WTC11 (cell line): ENCODE results near the gene ADK. TPM values are rescaled to one million over a fixed set of nuclear protein-coding genes. Genes with fewer than 3 reads are reported as not detected.

Source experiments
- CBFB ChIP-seq: sonication (generic); formaldehyde crosslinking; IDR thresholded peaks from 2 replicates; pipeline ENCODE4 v1.8.1; 2022; ENCODE audit warnings: mild to moderate bottlenecking, low read depth, missing genetic modification reagents
- CREB1 ChIP-seq: sonication (generic); formaldehyde crosslinking; IDR thresholded peaks from 2 replicates; pipeline ENCODE4 v1.8.0; 2023; ENCODE audit warnings: mild to moderate bottlenecking, missing genetic modification reagents
- ELF4 ChIP-seq: sonication (generic); formaldehyde crosslinking; IDR thresholded peaks from 2 replicates; pipeline ENCODE4 v1.8.1; 2022; ENCODE audit warnings: low read depth, mild to moderate bottlenecking, moderate library complexity, missing genetic modification reagents
- ESRRA ChIP-seq: sonication (generic); formaldehyde crosslinking; IDR thresholded peaks from 2 replicates; pipeline ENCODE4 v1.8.1; 2022; ENCODE audit warnings: mild to moderate bottlenecking, missing genetic modification reagents, borderline replicate concordance
- FOXP1 ChIP-seq: sonication (generic); formaldehyde crosslinking; IDR thresholded peaks from 2 replicates; pipeline ENCODE4 v1.8.0; 2022; ENCODE audit warnings: missing genetic modification reagents, mild to moderate bottlenecking, moderate library complexity, borderline replicate concordance
- IRF2 ChIP-seq: sonication (generic); formaldehyde crosslinking; IDR thresholded peaks from 2 replicates; pipeline ENCODE4 v1.8.0; 2022; ENCODE audit warnings: low read depth, missing genetic modification reagents, borderline replicate concordance
- JAZF1 ChIP-seq: fragments of 250-450 bp; sonication (Bioruptor Pico); IDR thresholded peaks from 2 replicates; pipeline ENCODE4 v1.9.0; 2021; ENCODE audit warnings: moderate library complexity, mild to moderate bottlenecking, inconsistent platforms
- KAT7 ChIP-seq: sonication (generic); formaldehyde crosslinking; IDR thresholded peaks from 2 replicates; pipeline ENCODE4 v1.8.1; 2023; ENCODE audit warnings: missing genetic modification reagents, mild to moderate bottlenecking, borderline replicate concordance
- PRRX2 ChIP-seq: fragments of 250-450 bp; sonication (Bioruptor Pico); IDR thresholded peaks from 2 replicates; pipeline ENCODE4 v1.8.0; 2021; ENCODE audit warnings: mild to moderate bottlenecking
- RORB ChIP-seq: fragments of 250-450 bp; sonication (Bioruptor Pico); IDR thresholded peaks from 2 replicates; pipeline ENCODE4 v1.9.0; 2021; ENCODE audit warnings: mild to moderate bottlenecking
- SMAD3 ChIP-seq: sonication (generic); formaldehyde crosslinking; IDR thresholded peaks from 2 replicates; pipeline ENCODE4 v1.8.0; 2022; ENCODE audit warnings: missing genetic modification reagents, mild to moderate bottlenecking, borderline replicate concordance
- ZMAT4 ChIP-seq: fragments of 250-450 bp; sonication (Bioruptor Pico); IDR thresholded peaks from 2 replicates; pipeline ENCODE4 v1.9.0; 2021; ENCODE audit warnings: mild to moderate bottlenecking
- ZNF121 ChIP-seq: sonication (generic); formaldehyde crosslinking; IDR thresholded peaks from 2 replicates; pipeline ENCODE4 v1.8.0; 2023; ENCODE audit warnings: missing genetic modification reagents
- ZNF138 ChIP-seq: sonication (generic); formaldehyde crosslinking; conservative IDR thresholded peaks from 2 replicates; pipeline ENCODE4 v1.8.1; 2022; ENCODE audit warnings: mild to moderate bottlenecking, moderate library complexity, missing genetic modification reagents
- ZNF219 ChIP-seq: sonication (generic); formaldehyde crosslinking; IDR thresholded peaks from 2 replicates; pipeline ENCODE4 v1.8.0; 2023; ENCODE audit warnings: missing genetic modification reagents, mild to moderate bottlenecking, borderline replicate concordance
- ZNF232 ChIP-seq: sonication (generic); formaldehyde crosslinking; IDR thresholded peaks from 2 replicates; pipeline ENCODE4 v1.8.0; 2022; ENCODE audit warnings: mild to moderate bottlenecking, missing genetic modification reagents
- ZNF263 ChIP-seq: sonication (generic); formaldehyde crosslinking; IDR thresholded peaks from 2 replicates; pipeline ENCODE4 v1.8.1; 2022; ENCODE audit warnings: low read depth, mild to moderate bottlenecking, moderate library complexity, missing genetic modification reagents
- ZSCAN18 ChIP-seq: fragments of 250-450 bp; sonication (Bioruptor Pico); IDR thresholded peaks from 2 replicates; pipeline ENCODE4 v2.1.2; 2022; ENCODE audit warnings: mild to moderate bottlenecking, moderate library complexity
- total RNA-seq: library from RNA; stranded (reverse); gene quantifications from 3 replicates; pipeline ENCODE4 v1.2.3, GENCODE V29; 2021
- TF ChIP-seq, protein P1 (sequence below): fragments of 200-600 bp; IDR thresholded peaks from 2 replicates; pipeline ENCODE4 v1.8.0; 2022; ENCODE audit warnings: antibody characterized with exemption
- TF ChIP-seq, protein P2 (sequence below): sonication (generic); formaldehyde crosslinking; conservative IDR thresholded peaks from 2 replicates; pipeline ENCODE4 v1.8.1; 2023; ENCODE audit warnings: mild to moderate bottlenecking, low read depth, missing genetic modification reagents, moderate library complexity
- TF ChIP-seq, protein P3 (sequence below): sonication (generic); formaldehyde crosslinking; IDR thresholded peaks from 2 replicates; pipeline ENCODE4 v1.8.0; 2022; ENCODE audit warnings: mild to moderate bottlenecking, missing genetic modification reagents
- TF ChIP-seq, protein P4 (sequence below): sonication (generic); formaldehyde crosslinking; IDR thresholded peaks from 2 replicates; pipeline ENCODE4 v1.8.0; 2023; ENCODE audit warnings: missing genetic modification reagents
- TF ChIP-seq, protein P5 (sequence below): sonication (generic); formaldehyde crosslinking; IDR thresholded peaks from 2 replicates; pipeline ENCODE4 v1.8.1; 2023; ENCODE audit warnings: mild to moderate bottlenecking, missing genetic modification reagents, borderline replicate concordance
- TF ChIP-seq, protein P6 (sequence below): sonication (generic); formaldehyde crosslinking; IDR thresholded peaks from 2 replicates; pipeline ENCODE4 v1.8.1; 2022; ENCODE audit warnings: mild to moderate bottlenecking, moderate library complexity, missing genetic modification reagents

The ADK gene
- total RNA-seq, 1 experiment from 2014 or later, result 32.7 TPM

GRCh38 chr10:74150990-74151878 is at the start of gene ADK (continued):
- TF ChIP-seq ZNF263, result no peak
- TF ChIP-seq ZNF219 (CRISPR knock-in tag), result no peak
- TF ChIP-seq FOXP1 (CRISPR knock-in tag), result peak; percentile 77; the same call in 1 of the 2 replicates
- TF ChIP-seq, protein P1, sequence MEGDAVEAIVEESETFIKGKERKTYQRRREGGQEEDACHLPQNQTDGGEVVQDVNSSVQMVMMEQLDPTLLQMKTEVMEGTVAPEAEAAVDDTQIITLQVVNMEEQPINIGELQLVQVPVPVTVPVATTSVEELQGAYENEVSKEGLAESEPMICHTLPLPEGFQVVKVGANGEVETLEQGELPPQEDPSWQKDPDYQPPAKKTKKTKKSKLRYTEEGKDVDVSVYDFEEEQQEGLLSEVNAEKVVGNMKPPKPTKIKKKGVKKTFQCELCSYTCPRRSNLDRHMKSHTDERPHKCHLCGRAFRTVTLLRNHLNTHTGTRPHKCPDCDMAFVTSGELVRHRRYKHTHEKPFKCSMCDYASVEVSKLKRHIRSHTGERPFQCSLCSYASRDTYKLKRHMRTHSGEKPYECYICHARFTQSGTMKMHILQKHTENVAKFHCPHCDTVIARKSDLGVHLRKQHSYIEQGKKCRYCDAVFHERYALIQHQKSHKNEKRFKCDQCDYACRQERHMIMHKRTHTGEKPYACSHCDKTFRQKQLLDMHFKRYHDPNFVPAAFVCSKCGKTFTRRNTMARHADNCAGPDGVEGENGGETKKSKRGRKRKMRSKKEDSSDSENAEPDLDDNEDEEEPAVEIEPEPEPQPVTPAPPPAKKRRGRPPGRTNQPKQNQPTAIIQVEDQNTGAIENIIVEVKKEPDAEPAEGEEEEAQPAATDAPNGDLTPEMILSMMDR, result no peak
- no peak for TF ChIP-seq RORB
- TF ChIP-seq SMAD3, result no peak
- TF ChIP-seq, protein P2, sequence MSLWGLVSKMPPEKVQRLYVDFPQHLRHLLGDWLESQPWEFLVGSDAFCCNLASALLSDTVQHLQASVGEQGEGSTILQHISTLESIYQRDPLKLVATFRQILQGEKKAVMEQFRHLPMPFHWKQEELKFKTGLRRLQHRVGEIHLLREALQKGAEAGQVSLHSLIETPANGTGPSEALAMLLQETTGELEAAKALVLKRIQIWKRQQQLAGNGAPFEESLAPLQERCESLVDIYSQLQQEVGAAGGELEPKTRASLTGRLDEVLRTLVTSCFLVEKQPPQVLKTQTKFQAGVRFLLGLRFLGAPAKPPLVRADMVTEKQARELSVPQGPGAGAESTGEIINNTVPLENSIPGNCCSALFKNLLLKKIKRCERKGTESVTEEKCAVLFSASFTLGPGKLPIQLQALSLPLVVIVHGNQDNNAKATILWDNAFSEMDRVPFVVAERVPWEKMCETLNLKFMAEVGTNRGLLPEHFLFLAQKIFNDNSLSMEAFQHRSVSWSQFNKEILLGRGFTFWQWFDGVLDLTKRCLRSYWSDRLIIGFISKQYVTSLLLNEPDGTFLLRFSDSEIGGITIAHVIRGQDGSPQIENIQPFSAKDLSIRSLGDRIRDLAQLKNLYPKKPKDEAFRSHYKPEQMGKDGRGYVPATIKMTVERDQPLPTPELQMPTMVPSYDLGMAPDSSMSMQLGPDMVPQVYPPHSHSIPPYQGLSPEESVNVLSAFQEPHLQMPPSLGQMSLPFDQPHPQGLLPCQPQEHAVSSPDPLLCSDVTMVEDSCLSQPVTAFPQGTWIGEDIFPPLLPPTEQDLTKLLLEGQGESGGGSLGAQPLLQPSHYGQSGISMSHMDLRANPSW (CRISPR knock-in tag), result no peak
- TF ChIP-seq, protein P3, sequence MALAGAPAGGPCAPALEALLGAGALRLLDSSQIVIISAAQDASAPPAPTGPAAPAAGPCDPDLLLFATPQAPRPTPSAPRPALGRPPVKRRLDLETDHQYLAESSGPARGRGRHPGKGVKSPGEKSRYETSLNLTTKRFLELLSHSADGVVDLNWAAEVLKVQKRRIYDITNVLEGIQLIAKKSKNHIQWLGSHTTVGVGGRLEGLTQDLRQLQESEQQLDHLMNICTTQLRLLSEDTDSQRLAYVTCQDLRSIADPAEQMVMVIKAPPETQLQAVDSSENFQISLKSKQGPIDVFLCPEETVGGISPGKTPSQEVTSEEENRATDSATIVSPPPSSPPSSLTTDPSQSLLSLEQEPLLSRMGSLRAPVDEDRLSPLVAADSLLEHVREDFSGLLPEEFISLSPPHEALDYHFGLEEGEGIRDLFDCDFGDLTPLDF (CRISPR knock-in tag), result no peak
- TF ChIP-seq ELF4 (CRISPR knock-in tag), result no peak
- no peak for TF ChIP-seq ZNF121 (CRISPR knock-in tag)
- TF ChIP-seq, protein P4, sequence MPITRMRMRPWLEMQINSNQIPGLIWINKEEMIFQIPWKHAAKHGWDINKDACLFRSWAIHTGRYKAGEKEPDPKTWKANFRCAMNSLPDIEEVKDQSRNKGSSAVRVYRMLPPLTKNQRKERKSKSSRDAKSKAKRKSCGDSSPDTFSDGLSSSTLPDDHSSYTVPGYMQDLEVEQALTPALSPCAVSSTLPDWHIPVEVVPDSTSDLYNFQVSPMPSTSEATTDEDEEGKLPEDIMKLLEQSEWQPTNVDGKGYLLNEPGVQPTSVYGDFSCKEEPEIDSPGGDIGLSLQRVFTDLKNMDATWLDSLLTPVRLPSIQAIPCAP (CRISPR knock-in tag), result no peak; the same call in 1 of the 2 replicates
- TF ChIP-seq ESRRA (CRISPR knock-in tag), result peak; percentile 74; the same call in 1 of the 2 replicates
- TF ChIP-seq ZNF138, result no peak
- no peak for TF ChIP-seq PRRX2 (CRISPR knock-in tag)
- TF ChIP-seq CREB1 (CRISPR knock-in tag), result 0 out of 2 replicates have a peak, but pooled peaks have one; percentile 37
- TF ChIP-seq KAT7 (CRISPR knock-in tag), result 0 out of 2 replicates have a peak, but pooled peaks have one; percentile 88
- TF ChIP-seq CBFB (CRISPR knock-in tag), result no peak
- TF ChIP-seq IRF2 (CRISPR knock-in tag), result no peak
- TF ChIP-seq ZSCAN18 (CRISPR knock-in tag), result no peak
- TF ChIP-seq, protein P5, sequence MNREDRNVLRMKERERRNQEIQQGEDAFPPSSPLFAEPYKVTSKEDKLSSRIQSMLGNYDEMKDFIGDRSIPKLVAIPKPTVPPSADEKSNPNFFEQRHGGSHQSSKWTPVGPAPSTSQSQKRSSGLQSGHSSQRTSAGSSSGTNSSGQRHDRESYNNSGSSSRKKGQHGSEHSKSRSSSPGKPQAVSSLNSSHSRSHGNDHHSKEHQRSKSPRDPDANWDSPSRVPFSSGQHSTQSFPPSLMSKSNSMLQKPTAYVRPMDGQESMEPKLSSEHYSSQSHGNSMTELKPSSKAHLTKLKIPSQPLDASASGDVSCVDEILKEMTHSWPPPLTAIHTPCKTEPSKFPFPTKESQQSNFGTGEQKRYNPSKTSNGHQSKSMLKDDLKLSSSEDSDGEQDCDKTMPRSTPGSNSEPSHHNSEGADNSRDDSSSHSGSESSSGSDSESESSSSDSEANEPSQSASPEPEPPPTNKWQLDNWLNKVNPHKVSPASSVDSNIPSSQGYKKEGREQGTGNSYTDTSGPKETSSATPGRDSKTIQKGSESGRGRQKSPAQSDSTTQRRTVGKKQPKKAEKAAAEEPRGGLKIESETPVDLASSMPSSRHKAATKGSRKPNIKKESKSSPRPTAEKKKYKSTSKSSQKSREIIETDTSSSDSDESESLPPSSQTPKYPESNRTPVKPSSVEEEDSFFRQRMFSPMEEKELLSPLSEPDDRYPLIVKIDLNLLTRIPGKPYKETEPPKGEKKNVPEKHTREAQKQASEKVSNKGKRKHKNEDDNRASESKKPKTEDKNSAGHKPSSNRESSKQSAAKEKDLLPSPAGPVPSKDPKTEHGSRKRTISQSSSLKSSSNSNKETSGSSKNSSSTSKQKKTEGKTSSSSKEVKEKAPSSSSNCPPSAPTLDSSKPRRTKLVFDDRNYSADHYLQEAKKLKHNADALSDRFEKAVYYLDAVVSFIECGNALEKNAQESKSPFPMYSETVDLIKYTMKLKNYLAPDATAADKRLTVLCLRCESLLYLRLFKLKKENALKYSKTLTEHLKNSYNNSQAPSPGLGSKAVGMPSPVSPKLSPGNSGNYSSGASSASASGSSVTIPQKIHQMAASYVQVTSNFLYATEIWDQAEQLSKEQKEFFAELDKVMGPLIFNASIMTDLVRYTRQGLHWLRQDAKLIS (CRISPR knock-in tag), result no peak
- TF ChIP-seq, protein P6, sequence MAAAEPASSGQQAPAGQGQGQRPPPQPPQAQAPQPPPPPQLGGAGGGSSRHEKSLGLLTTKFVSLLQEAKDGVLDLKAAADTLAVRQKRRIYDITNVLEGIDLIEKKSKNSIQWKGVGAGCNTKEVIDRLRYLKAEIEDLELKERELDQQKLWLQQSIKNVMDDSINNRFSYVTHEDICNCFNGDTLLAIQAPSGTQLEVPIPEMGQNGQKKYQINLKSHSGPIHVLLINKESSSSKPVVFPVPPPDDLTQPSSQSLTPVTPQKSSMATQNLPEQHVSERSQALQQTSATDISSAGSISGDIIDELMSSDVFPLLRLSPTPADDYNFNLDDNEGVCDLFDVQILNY (CRISPR knock-in tag), result no peak; the same call in 1 of the 2 replicates
- TF ChIP-seq JAZF1 (CRISPR knock-in tag), result no peak
- TF ChIP-seq ZNF232 (CRISPR knock-in tag), result peak; percentile 65; the same call in 1 of the 2 replicates
- no peak for TF ChIP-seq ZMAT4
